NCI-H748 treated with DMSO at 0.1 percent for 48 hours (cell line): Measurements from ENCODE around the gene WNT7A.
"Not testable (repeated sequence)": the region's sequence is repeated elsewhere in the genome, so short reads cannot be mapped to it uniquely, and the experiment has no call there.

Source experiments
- DNase-seq: peaks from one replicate; lab custom pipeline; 2025; lab: John Stamatoyannopoulos, UW

Gene WNT7A

DNA sequence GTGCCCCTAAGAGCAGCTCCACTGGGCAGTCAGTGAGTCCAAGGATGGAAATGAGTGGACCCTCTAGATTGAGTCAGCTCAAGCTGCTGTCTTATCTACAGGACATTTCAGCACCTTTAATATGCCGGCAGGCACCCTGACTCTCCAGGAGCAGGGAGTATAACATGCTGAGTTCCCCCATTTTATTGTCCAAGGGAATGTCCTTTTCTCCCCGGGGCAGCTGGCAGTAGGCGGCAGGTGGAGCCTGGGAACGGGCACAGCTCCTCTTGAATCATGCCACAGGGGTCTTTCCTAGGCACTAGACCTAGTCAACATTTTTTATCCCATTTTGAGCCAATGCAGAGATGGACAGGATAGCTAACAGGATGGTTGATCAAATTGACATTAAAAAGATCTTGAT lies 14.8 kb downstream of the WNT7A start:
- DNase-seq: no peak

DNA sequence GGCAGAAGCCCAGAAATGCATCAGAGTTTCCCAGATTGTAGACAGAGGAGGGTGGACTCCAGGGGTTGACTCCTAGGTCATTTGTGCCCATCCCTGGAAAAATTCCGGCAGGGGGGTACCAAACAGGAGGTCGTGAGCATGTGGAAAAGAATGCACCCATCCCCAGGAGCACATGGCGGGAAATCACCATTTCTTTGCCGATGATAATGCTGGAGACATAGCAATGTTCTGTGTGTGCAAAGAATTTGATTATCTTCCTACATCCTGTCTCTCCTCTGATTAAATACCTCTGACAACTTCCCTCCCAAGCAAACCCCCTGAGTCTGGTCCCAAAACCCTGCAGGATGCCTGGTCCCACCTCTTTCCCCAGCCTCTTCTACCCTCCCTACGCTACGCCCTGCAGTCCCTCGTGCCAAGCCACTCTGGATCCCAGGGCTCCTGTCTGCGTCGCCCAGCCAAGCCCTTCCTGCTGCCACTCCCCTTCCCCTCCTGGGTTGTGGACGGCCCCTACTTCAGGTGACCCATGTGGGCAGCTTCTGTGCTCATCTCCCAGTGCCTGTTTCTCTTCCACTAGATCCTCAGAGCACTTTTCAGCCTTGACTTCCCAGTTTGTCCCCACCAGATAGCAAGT lies 15.8 kb downstream of the WNT7A start:
- no peak for DNase-seq

DNA sequence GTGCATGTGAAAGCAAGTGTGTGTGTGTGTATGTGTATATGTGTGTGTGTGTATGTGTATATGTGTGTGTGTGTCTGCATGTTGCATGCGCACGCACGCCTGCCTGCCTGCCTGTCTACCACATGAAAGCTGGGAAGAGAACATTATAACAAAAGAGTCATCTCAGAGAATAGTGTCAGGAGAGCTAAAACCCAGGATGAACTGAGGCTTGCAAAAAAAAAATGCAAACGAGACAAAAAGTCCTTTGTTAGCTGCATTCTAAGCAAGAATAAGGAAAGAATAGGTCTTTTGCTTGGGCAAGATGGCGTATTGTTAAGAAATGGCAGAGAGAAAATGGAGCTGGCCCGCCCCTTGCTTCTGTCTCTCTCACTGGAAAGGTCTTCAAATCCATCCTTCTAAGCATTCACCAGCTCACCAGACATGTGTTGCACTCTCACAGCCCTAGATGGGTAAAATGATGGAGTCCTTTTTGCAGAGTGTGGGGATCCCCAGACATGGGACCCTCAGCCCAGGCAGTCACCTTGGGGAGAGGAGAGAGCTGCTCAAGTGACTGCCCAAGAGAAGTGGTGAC lies 16.4 kb downstream of the WNT7A start:
- DNase-seq: no peak

DNA sequence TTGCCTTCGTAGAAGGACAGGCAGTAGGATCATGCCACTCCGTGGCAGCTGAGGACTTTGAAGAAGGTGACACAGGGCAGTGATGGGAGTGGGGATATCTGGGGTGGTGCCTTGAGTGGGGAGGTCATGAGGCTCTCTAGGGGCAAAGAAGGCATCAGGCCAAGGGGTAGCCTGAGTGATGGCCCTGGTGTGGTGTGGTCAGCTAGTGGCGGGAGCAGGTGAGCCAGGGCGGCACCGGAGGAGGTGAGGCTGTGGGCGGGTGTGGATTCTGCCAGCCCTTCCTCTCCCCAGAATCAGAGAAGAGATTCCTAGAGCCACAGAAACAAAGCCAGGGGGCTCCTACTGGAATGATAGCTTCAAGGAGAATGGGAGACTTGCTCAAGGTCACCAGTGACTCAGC lies 18.4 kb downstream of the WNT7A start:
- DNase-seq: no peak

DNA sequence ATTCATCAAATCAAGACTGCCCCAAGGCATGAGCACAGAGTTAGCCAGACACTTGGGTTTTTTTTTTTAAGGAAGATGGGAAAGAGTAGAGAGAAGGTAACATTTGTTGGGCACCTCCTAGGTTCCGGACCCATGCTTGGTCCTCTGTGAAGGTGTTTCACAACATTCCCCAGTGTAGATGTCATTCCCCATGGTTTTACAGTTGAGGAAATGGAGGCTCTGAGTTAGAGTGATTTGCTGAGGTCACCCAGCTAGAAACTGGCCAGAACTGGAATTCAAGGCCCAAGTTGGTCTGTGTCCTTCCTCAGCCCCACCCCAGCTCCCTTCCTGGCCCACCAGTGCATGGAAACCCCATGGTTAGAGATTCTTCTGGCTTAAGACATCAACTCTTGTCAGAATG lies 19.9 kb downstream of the WNT7A start:
- DNase-seq: no peak

DNA sequence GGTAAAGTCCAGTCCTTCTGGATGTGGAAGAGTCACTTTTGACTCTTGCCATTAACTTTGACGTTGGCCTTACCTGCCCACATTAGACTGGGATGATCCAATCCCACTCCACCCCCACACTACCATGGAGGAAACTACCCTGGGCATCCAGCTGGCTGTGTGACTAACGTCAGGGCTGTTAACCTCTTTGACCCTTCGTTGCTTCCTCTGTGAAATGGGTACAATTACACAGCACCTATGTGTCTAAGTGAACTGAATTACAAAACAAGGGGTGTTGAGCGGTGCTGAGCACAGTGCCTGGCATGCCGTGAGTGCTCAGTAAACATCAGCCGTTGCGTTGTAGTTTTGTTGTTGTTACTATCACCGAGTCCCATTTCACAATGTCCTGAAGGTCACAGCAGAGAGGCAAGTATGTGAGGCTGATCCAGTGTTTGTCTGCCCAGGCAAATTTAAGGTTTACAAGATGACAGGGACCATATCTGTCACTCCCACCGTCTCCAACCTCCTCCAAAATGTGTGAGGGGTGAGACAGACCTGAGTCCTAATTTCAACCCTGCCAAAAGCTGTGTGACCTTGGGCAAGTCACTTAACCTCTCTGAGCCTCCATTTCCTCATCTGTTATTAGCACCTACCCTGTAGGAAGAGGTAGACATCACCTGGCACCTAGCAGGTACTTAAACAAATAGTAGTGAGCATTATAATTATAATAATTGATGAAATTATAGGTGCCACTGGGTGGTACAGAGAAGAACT lies 20.9 kb downstream of the WNT7A start:
- DNase-seq: no peak

DNA sequence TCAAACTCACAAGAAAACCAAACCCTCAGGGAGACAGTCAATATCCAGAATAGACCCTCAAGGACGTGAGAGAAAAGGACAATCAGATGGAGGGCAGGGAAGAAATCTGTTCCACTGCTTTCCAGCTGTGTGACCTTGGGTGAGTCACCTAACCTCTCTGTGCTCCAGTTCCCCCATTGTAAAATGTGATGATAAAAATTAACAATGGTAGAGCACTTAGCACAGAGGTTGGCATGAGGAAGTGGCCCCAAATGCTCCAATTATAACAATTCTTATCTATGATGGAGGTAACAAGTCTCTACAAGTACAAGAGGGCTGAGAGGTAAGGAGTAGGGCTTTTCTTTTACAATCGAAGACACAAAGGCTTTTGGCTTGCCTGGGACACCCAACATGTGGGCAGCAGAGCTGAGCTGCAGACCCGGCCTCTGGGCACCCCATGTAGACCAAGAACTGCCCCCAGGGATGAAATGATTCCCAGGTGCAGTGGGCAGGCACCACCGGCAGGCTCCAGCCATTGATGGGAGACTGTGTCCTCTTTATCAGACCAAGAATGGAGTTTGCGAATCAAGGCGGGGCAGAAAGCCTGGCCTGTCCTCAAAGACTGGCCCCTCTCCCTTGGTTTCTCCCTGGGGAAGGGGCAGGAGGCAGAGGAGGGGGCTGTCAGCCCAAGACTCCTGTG lies 22.0 kb downstream of the WNT7A start:
- no peak for DNase-seq

DNA sequence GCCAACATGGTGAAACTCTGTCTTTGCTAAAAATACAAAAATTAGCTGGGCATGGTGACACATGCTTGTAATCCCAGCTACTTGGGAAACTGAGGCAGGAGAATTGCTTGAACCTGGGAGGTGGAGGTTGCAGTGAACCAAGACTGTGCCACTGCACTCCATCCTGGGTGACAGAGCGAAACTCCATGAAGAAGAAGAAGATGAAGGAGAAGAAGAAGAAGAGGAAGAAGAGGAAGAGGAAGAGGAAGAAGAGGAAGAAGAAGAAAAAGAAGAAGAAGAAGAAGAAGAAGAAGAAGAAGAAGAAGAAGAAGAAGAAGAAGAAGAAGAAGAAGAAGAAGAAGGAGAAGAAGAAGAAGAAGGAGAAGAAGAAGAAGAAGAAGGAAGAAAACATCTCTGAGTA lies 23.2 kb downstream of the WNT7A start:
- not testable (repeated sequence) for DNase-seq

DNA sequence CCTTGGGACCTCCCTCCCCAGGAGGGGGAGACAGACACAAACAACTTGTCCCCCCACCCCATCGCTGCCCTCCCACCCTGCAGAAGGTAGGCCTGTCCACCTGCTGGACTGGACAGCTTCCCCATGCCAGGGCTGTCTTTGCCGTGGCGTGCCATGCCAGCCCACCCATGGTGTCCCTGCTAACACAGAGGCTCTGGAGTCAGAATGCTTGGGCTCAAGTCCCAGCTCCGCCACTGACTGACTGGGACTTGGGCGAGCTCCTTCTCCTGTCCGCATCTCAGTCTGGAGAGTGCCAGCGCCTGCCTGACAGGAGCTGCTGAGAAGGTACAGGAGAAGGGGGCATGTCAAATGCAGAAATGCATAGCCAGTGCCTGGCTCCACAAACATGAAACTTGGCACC lies 23.9 kb downstream of the WNT7A start:
- DNase-seq: no peak

DNA sequence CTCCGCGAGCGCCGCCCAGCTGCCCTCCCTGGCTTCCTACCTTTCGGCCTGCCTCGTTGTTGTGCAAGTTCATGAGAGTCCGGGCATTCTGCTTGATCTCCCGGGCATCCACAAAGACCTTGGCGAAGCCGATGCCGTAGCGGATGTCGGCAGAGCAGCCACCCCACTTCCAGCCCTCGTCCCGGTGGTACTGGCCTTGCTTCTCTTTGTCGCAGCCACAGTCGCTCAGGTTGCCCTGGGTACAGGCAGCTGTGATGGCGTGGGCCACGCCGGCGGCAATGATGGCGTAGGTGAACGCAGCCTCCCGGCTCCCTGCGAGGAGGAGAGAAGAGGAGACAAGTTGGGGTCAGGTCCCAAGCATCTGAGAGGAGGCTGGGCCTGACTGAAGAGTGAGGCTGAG lies 25.4 kb downstream of the WNT7A start:
- no peak for DNase-seq

DNA sequence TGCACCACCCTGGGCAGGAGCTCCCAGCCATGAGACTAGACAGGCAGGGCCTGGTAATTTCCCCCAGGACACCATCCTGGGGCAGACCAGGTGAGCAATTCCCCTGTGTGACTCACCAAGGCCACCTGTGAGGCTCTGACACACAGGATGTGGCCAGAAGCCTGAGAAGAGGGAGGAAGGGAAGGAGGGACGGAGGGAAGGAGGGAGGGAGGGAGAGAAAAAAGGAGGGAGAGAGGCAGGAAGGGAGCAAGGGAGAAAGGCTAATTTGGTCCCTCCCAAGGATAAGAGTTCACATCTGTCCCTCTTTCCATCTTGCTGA lies 25.9 kb downstream of the WNT7A start:
- DNase-seq: no peak

DNA sequence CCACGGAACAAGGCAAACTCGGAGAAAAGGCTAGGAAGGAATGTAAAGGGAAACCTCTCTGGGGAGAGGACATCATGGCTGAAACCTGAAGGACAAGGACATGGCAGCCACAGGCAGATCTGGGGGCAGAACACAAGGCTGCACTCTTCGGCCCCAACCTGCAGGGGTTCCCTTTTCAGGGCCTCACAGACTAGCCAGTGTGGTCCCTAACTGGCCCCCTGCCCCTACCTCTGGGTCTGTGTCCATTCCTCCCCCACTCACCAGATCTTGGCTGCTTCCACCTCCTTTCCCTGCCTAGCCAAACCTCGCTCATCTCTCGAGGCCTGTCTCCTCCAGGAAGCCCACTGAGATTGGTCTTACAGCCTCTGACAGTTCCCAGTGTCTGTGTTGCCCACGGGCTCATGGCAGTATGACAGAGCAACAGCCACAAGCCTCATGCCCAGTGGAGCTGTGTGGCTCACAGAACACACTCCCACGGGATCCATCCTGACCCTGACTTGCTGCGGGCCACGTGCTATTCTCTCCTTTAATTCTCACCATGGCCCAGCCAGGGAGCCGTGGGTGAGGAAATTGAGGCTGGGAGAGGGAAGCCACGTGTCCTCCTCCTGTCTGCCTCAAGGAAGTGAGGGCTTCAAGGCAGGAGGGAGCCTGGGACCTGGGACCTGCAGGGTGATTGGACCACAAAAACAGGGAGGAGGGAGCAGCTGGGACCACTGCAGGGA lies 26.5 kb downstream of the WNT7A start:
- DNase-seq: no peak

DNA sequence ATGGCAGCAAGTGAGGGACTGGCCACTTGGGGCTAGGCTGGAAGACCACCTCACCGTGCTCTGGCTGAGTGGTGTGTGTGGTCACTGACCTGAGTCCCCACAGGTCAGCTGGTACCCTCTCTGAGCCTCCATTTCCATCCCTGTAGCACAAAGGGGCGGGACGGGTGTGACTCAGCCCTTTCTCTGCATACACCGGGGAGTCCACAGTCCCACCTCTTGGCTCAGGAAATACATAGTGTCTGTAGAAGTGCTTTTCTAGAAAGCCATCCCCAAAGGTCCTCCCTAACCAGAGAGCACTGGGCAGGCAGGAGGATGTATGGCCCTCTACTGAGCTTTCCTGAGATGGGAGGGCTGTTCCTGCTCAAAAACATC lies 27.2 kb downstream of the WNT7A start:
- DNase-seq: no peak

DNA sequence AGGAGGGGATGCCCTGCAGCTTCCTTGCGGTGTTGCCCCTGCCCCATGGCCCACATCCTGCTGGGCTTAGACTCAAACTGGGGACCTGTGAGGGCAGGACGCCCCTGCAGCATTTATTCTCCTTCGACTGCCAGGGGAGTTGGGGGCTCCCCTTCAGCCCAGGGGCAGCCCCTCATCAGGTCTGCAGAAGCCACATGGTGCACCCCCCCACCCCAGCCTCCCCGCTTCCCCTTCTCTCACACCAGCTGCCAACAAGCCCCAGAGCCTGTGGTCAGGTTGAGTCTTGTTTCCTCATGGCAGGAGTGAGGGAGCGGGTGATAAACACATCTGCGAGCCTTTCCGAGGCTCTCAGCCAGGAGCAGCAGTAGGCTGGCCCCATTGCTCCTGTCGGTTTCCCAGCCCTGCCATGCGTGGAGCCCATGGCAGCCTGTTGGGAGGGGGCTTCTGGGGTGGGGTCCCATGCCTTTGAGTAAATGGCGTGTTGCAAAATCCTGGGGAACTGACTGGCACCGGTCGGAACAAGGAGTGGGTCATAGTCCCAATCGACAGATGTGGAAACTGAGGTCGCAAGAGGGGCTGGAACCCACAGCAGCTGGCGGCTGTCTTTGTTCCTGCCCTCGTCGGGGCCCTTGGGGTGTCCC lies 27.8 kb downstream of the WNT7A start:
- no peak for DNase-seq

DNA sequence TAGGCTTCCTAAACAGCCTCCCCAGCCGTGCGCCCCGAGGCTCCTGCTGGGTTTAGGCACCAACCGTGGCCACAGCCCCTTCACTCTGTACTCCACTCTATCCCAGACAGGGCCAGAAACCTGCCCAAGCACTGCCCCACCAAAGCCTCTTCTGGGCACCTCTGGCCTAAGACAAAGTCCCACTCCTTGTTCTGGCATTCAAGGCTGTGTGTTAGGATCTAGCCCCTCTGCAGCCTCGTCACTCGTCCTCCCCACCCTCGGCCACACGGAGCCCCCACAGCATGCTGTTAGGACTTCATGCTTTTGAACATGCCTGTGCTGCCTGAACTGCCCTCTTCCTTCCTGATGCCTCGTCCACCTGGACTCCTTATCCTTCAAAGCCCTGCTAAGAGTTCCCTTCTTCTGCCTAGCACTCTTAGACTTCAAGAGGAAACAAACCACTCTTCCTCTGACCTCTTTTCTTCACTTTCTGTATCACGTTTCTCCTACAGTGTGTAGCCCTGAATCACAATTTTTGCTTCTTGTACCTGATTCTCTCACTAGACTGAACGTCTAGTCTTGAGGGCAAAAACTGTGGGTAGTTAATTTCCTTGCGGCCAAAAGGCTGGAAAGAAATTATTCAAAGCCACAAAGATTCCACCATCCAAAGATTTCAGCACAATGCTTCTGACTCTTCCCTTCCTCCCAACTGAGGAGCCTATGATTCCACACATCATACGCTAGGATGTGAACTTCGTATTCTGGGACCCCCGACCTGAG lies 28.6 kb downstream of the WNT7A start:
- DNase-seq: no peak

DNA sequence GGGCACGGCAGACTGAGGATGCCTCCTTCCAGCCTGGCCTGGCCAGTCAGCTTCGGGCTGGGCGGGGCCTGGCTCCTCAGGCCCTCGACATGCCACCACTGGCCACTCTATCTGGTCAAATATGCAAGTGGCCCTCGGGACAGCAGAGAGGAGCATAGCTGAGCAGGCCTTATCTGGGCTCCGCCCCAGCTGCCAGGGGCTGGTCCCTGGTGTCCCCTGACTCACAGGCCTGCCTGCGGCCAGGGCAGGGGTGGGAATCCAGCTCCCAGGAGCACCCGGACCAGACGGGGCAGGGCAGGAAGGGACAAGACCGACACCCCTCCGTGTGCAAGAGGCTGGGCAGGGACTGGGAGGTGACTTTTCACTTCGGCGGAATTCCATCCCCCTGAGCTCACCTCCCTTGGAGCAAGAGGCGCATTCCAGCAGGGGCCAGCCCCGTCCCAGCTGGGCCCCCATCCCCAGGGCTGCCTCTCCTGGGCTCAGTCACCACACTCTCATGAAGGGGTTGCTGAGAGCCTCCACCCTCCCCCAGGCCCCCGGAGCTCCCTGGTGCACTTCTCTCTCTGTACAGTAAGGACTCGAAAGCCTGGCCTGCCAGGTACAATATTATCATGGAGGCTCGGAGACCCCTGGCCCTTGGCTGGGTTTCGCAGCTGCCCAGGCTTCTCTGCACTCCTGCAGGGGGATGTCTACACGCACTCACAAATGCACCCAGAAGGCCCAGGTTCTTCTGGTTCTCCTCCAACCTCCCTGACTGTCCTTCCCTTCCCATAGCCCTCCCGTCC lies 29.5 kb downstream of the WNT7A start:
- no peak for DNase-seq

DNA sequence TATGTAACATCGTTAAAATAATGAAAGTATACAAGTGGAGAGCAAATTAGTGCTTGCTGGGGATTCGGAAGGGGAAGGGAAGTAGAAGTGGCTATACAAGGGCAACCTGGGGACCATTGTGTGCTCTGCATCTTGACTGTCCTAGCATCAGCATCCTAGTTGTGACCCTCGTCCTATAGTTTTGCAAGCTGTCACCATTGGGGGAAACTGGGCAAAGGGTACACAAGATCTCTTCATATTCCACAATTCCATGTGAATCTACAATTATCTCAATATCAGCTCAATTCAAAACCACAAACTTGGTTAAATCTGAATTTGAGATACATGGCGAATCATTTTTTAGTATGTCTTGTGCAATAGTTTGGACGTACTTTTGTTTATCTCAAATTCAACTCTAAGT lies 30.9 kb downstream of the WNT7A start:
- DNase-seq: no peak

DNA sequence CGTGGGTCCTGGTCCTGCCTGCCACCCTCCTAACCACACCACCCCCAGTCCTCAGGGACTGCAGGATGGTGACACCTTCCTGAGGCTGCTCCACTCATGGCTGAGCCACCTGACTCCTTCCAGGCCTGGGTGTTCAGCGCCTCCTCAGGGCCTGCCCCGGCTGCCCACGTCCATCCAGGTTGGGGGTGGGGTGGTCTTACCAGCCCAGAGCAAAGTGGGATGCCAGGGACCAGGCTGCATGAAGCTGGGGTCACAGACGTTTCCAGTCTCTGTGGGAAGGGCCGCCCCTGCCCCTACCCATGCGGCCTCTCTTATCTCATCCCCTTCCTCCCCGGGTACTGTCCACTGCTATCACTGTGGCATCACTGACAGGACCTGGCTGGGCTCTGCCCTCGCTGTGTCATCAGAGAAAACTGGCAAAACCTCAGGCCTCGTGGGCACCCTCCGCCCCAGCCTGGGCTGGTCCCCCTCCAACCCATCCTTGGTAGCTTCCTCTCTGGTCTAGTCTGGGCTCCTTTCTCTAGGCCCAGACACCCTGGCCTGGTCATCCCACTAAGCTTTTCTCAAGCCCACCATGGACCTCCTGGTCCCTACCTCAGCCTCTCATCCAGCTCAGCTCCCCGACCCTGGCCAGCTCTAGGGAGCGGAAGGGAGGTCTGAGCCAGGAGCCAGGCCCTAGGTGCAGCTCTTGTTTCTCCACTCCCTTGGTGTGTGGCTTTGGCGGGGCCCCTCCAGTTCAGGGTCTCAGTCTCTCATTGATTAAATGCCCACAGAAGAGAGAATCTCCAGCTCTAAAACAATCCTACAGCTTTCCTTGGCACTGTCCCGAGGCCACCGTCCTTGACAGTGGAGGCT lies 32.9 kb downstream of the WNT7A start:
- DNase-seq: no peak

DNA sequence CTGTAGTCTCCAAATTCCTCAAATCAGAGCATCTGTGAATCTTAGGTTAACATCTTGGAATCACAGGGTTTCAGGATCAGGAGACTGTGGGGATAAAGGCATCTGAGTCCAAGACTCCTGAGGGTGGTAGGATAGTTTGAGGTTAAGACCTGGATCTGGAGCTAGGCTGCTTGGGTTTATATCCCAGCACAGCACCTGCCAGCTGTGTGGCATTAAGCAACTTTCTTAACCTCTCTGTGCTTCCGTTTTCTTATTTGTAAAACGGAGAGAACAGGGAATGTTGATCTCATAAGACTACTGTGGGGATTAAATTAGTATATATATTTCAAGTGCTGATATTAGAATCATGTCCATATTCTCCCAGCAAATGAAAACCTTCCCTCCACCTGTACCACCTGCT lies 33.6 kb downstream of the WNT7A start:
- DNase-seq: no peak

DNA sequence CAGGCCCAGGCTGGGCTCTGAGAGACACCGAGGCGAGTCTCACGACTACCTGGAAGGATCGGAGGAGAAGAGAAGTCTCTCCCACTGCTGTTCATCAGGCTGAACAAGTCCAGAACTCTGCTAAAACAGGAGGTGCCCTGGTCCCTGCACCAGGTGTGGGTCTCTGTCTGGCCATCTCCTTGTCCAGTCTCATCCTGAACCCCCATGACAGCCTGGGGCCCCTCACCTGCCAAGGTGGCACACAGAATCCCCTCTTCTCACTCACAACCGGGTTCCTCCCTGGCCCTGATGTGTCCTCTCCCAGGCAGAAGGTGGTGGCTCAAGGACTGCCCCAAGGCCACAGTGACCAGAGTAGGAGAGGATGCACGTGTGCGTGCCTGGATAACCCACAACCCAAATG lies 34.1 kb downstream of the WNT7A start:
- DNase-seq: no peak
